Right renal cortex interstitium (tissue), 3 donors: Measurements from ENCODE around the gene KLRK1. TPM values are rescaled to one million over a fixed set of nuclear protein-coding genes. Genes with fewer than 3 reads are reported as not detected.

Experiments
- polyA plus RNA-seq, 3 donors: library from polyadenylated mRNA; unstranded; fragments of 120-200 nt; gene quantifications; one replicate each; pipeline ENCODE4 v1.2.1, GENCODE V29; 2013; ENCODE audit not compliant: insufficient read length in 3 of 3

Gene KLRK1
- polyA plus RNA-seq, 3 donors = 0.23 to 0.87 (median 0.46) TPM

Other genes with a start within 250 kb of the KLRK1 start
- gene OLR1, start 217.9 kb downstream of the KLRK1 start, polyA plus RNA-seq = 1 to 10 TPM; 1.1 to 1.4 (median 1.2) TPM
- gene TMEM52B, start 211.0 kb downstream of the KLRK1 start, polyA plus RNA-seq = 100 to 1,000 TPM; 173 to 203 (median 186) TPM
- gene GABARAPL1, start 177.2 kb downstream of the KLRK1 start, polyA plus RNA-seq = 10 to 100 TPM; 73.3 to 91.9 (median 84.5) TPM
- under 1 TPM; 0.47 to 0.80 (median 0.64) TPM for gene KLRD1, start 82.2 kb downstream of the KLRK1 start, polyA plus RNA-seq
- gene KLRC4, start 19.7 kb upstream of the KLRK1 start, polyA plus RNA-seq = not detected
- gene KLRC3, start 30.6 kb upstream of the KLRK1 start, polyA plus RNA-seq = under 1 TPM; 0.18 to 0.47 (median 0.20) TPM
- gene KLRC2, start 46.0 kb upstream of the KLRK1 start, polyA plus RNA-seq = under 1 TPM in 1 of 3 donors, not detected in 2; 0.54 TPM
- gene KLRC1, start 63.3 kb upstream of the KLRK1 start, polyA plus RNA-seq = 1 to 10 TPM in 1 of 3 donors, under 1 TPM in 2; 0.42 to 1.8 (median 0.81) TPM
- gene EIF2S3B, start 115.8 kb upstream of the KLRK1 start, polyA plus RNA-seq = 1 to 10 TPM; 1.4 to 8.7 (median 2.0) TPM
- gene MAGOHB, start 223.6 kb upstream of the KLRK1 start, polyA plus RNA-seq = 10 to 100 TPM; 36.4 to 46.6 (median 42.9) TPM